GM10266 (cell line): Measurements from ENCODE around the gene PHLPP1.

ENCODE experiments used
- DNase-seq: peaks from one replicate; pipeline ENCODE4 v3.0.0; 2012; ENCODE audit errors: extremely low spot score
- CTCF ChIP-seq: IDR thresholded peaks from 2 replicates; pipeline ENCODE4 v1.5.1; 2012; ENCODE audit warnings: mild to moderate bottlenecking, low read depth; ENCODE audit not compliant: control insufficient read depth, insufficient read depth; ENCODE audit errors: missing control alignments

PHLPP1 gene

GRCh38 chr18:62715436-62715758 lies at the start of gene PHLPP1:
Gene PHLPP1, plus strand, starts transcription at chr18:62715541. Its CDS starts 143 bp downstream, at chr18:62715684.
- TF ChIP-seq CTCF, result no peak
- peak; percentile 70 for DNase-seq

GRCh38 chr18:62669225-62669624 lies 46.1 kb upstream of the PHLPP1 start:
- no peak for TF ChIP-seq CTCF
- no peak for DNase-seq

- TF ChIP-seq CTCF, result no peak
- DNase-seq, result no peak
Observed at GRCh38 chr18:62670573-62670972, 44.8 kb upstream of the PHLPP1 start.

- no peak for DNase-seq
- TF ChIP-seq CTCF, result no peak
Observed at GRCh38 chr18:62672600-62672999, 42.7 kb upstream of the PHLPP1 start.

GRCh38 chr18:62678847-62679485 lies 36.4 kb upstream of the PHLPP1 start:
- no peak for DNase-seq

GRCh38 chr18:62682371-62682770 lies 33.0 kb upstream of the PHLPP1 start:
- DNase-seq, result no peak
- TF ChIP-seq CTCF, result no peak

More at GRCh38 chr18:62678847-62679485, 36.4 kb upstream of the PHLPP1 start:
- no peak for TF ChIP-seq CTCF

GRCh38 chr18:62683935-62684334 lies 31.4 kb upstream of the PHLPP1 start:
- no peak for TF ChIP-seq CTCF
- no peak for DNase-seq
